HEK293 (cell line): ENCODE results near the gene RASSF5.

Experiments
- FEZF1 ChIP-seq: fragments of 450-650 bp; formaldehyde crosslinking; IDR thresholded peaks from 2 replicates; pipeline ENCODE4 v1.5.1; 2016; ENCODE audit warnings: missing biosample characterization, missing genetic modification characterization
- GFI1B ChIP-seq: fragments of 450-650 bp; formaldehyde crosslinking; IDR thresholded peaks from 2 replicates; pipeline ENCODE4 v1.5.1; 2016; ENCODE audit warnings: missing biosample characterization, missing genetic modification characterization
- IKZF3 ChIP-seq: fragments of 450-650 bp; IDR thresholded peaks from 2 replicates; pipeline ENCODE4 v1.5.0; 2018; ENCODE audit warnings: missing biosample characterization, mild to moderate bottlenecking, missing genetic modification characterization, moderate library complexity
- KLF8 ChIP-seq: fragments of 450-650 bp; formaldehyde crosslinking; IDR thresholded peaks from 2 replicates; pipeline ENCODE4 v1.5.1; 2016; ENCODE audit warnings: missing biosample characterization, missing genetic modification characterization
- SP2 ChIP-seq: fragments of 450-650 bp; formaldehyde crosslinking; IDR thresholded peaks from 2 replicates; pipeline ENCODE4 v1.5.1; 2016; ENCODE audit warnings: missing biosample characterization, missing genetic modification characterization
- ZIC2 ChIP-seq: fragments of 450-650 bp; formaldehyde crosslinking; IDR thresholded peaks from 2 replicates; pipeline ENCODE4 v1.5.1; 2016; ENCODE audit warnings: missing biosample characterization, missing genetic modification characterization
- ZNF132 ChIP-seq: fragments of 450-650 bp; formaldehyde crosslinking; IDR thresholded peaks from 2 replicates; pipeline ENCODE4 v1.5.1; 2017; ENCODE audit warnings: missing biosample characterization, missing genetic modification characterization, borderline replicate concordance
- ZNF146 ChIP-seq: fragments of 450-650 bp; formaldehyde crosslinking; IDR thresholded peaks from 2 replicates; pipeline ENCODE4 v1.5.1; 2016; ENCODE audit warnings: missing biosample characterization, missing genetic modification characterization
- ZNF311 ChIP-seq: fragments of 450-650 bp; formaldehyde crosslinking; IDR thresholded peaks from 2 replicates; pipeline ENCODE4 v1.5.1; 2017; ENCODE audit warnings: missing biosample characterization, missing genetic modification characterization, borderline replicate concordance
- ZNF391 ChIP-seq: fragments of 450-650 bp; formaldehyde crosslinking; IDR thresholded peaks from 2 replicates; pipeline ENCODE4 v1.5.1; 2016; ENCODE audit warnings: low read depth, missing biosample characterization, missing genetic modification characterization, borderline replicate concordance
- ZNF48 ChIP-seq: fragments of 450-650 bp; formaldehyde crosslinking; IDR thresholded peaks from 2 replicates; pipeline ENCODE4 v1.5.1; 2016; ENCODE audit warnings: missing biosample characterization, missing genetic modification characterization
- ZNF501 ChIP-seq: fragments of 450-650 bp; formaldehyde crosslinking; IDR thresholded peaks from 2 replicates; pipeline ENCODE4 v1.5.1; 2016; ENCODE audit warnings: missing biosample characterization, missing genetic modification characterization
- ZNF521 ChIP-seq: fragments of 450-650 bp; formaldehyde crosslinking; IDR thresholded peaks from 2 replicates; pipeline ENCODE4 v1.5.1; 2017; ENCODE audit warnings: missing biosample characterization, mild to moderate bottlenecking, missing genetic modification characterization
- ZNF571 ChIP-seq: fragments of 450-650 bp; formaldehyde crosslinking; IDR thresholded peaks from 2 replicates; pipeline ENCODE4 v1.5.0; 2017; ENCODE audit warnings: missing biosample characterization, missing genetic modification characterization
- ZNF600 ChIP-seq: fragments of 450-650 bp; formaldehyde crosslinking; IDR thresholded peaks from 2 replicates; pipeline ENCODE4 v1.5.1; 2016; ENCODE audit warnings: missing biosample characterization, missing genetic modification characterization
- ZNF785 ChIP-seq: fragments of 450-650 bp; formaldehyde crosslinking; IDR thresholded peaks from 2 replicates; pipeline ENCODE4 v1.5.1; 2016; ENCODE audit warnings: missing biosample characterization, missing genetic modification characterization
- ZSCAN16 ChIP-seq: fragments of 450-650 bp; formaldehyde crosslinking; IDR thresholded peaks from 2 replicates; pipeline ENCODE4 v1.5.1; 2016; ENCODE audit warnings: missing biosample characterization, missing genetic modification characterization
- TF ChIP-seq, protein P1 (sequence below): sonication (generic); formaldehyde crosslinking; IDR thresholded peaks from 2 replicates; pipeline ENCODE4 v1.8.1; 2022; ENCODE audit warnings: mild to moderate bottlenecking, moderate library complexity, missing genetic modification reagents
- TF ChIP-seq, protein P2 (sequence below): fragments of 450-650 bp; formaldehyde crosslinking; IDR thresholded peaks from 2 replicates; pipeline ENCODE4 v1.5.1; 2016; ENCODE audit warnings: missing biosample characterization, missing genetic modification characterization
- TF ChIP-seq, protein P3 (sequence below): fragments of 450-650 bp; formaldehyde crosslinking; IDR thresholded peaks from 2 replicates; pipeline ENCODE4 v1.5.1; 2016; ENCODE audit warnings: missing biosample characterization, missing genetic modification characterization
- TF ChIP-seq, protein P4 (sequence below): fragments of 450-650 bp; formaldehyde crosslinking; IDR thresholded peaks from 2 replicates; pipeline ENCODE4 v1.5.0; 2017; ENCODE audit warnings: missing biosample characterization, missing genetic modification characterization, borderline replicate concordance
- TF ChIP-seq, protein P5 (sequence below): fragments of 450-650 bp; formaldehyde crosslinking; IDR thresholded peaks from 2 replicates; pipeline ENCODE4 v1.5.1; 2016; ENCODE audit warnings: missing biosample characterization, missing genetic modification characterization
- TF ChIP-seq, protein P6 (sequence below): fragments of 450-650 bp; formaldehyde crosslinking; IDR thresholded peaks from 2 replicates; pipeline ENCODE4 v1.5.1; 2017; ENCODE audit warnings: missing biosample characterization, missing genetic modification characterization
- TF ChIP-seq, protein P7 (sequence below): fragments of 450-650 bp; formaldehyde crosslinking; IDR thresholded peaks from 2 replicates; pipeline ENCODE4 v1.5.1; 2016; ENCODE audit warnings: missing biosample characterization, missing genetic modification characterization

The RASSF5 gene

DNA sequence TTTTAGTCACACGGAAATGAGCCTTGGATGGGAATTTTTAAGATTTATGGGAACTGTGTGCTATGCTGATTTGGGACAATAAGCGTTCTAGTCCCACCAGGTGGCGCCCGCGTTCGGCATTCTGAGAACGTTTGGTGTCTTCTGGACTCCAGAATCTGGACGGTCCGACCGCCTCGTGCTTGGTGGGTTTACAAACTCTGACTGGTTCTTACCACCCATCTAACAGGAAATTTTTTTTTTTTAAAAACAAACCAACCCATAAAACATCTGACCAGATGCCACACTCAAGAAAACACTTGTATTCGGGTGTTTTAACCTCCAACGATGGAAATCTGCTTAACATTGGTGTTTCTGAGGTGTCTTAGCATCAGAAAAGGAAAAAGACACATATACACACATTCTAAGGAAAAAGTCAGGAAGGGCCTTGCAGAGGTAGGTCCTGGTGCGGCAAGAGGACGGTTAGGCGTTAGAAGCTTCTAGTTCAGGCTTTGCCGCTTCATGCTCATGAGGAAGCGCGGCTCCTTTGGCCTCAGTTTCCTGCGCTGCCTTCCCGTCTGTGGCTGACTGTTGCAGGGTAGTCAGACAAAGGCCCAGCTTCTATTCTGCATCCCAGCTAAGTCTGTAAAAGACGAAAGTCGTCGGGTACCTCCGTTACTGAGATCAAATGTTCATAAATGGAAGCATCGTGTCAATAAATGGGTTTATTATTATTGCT lies 127.2 kb downstream of the RASSF5 start (continued):
- TF ChIP-seq, protein P1, sequence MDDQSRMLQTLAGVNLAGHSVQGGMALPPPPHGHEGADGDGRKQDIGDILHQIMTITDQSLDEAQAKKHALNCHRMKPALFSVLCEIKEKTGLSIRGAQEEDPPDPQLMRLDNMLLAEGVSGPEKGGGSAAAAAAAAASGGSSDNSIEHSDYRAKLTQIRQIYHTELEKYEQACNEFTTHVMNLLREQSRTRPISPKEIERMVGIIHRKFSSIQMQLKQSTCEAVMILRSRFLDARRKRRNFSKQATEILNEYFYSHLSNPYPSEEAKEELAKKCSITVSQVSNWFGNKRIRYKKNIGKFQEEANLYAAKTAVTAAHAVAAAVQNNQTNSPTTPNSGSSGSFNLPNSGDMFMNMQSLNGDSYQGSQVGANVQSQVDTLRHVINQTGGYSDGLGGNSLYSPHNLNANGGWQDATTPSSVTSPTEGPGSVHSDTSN (CRISPR knock-in tag): no peak
- TF ChIP-seq ZNF501 (tag by site-specific recombination) (0 out of 2 replicates have a peak, but pooled peaks have one; percentile 20), ZNF311 (no peak), SP2 (0 out of 2 replicates have a peak, but pooled peaks have one; percentile 6), ZSCAN16 (no peak), GFI1B (no peak), ZNF391 (tag by site-specific recombination) (no peak), ZIC2 (tag by site-specific recombination) (no peak), ZNF132 (no peak), KLF8 (tag by site-specific recombination) (no peak), ZNF600 (tag by site-specific recombination) (0 out of 2 replicates have a peak, but pooled peaks have one; percentile 48), ZNF48 (no peak), ZNF521 (tag by site-specific recombination) (no peak), ZNF146 (tag by site-specific recombination) (no peak), ZNF785 (tag by site-specific recombination) (no peak), IKZF3 (tag by site-specific recombination) (peak; percentile 41; the same call in 1 of the 2 replicates), ZNF571 (tag by site-specific recombination) (no peak), FEZF1 (no peak)
- TF ChIP-seq, protein P2, sequence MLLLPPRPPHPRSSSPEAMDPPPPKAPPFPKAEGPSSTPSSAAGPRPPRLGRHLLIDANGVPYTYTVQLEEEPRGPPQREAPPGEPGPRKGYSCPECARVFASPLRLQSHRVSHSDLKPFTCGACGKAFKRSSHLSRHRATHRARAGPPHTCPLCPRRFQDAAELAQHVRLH (tag by site-specific recombination): no peak
- TF ChIP-seq, protein P3, sequence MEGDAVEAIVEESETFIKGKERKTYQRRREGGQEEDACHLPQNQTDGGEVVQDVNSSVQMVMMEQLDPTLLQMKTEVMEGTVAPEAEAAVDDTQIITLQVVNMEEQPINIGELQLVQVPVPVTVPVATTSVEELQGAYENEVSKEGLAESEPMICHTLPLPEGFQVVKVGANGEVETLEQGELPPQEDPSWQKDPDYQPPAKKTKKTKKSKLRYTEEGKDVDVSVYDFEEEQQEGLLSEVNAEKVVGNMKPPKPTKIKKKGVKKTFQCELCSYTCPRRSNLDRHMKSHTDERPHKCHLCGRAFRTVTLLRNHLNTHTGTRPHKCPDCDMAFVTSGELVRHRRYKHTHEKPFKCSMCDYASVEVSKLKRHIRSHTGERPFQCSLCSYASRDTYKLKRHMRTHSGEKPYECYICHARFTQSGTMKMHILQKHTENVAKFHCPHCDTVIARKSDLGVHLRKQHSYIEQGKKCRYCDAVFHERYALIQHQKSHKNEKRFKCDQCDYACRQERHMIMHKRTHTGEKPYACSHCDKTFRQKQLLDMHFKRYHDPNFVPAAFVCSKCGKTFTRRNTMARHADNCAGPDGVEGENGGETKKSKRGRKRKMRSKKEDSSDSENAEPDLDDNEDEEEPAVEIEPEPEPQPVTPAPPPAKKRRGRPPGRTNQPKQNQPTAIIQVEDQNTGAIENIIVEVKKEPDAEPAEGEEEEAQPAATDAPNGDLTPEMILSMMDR: peak; percentile 67; the same call in 1 of the 2 replicates
- TF ChIP-seq, protein P4, sequence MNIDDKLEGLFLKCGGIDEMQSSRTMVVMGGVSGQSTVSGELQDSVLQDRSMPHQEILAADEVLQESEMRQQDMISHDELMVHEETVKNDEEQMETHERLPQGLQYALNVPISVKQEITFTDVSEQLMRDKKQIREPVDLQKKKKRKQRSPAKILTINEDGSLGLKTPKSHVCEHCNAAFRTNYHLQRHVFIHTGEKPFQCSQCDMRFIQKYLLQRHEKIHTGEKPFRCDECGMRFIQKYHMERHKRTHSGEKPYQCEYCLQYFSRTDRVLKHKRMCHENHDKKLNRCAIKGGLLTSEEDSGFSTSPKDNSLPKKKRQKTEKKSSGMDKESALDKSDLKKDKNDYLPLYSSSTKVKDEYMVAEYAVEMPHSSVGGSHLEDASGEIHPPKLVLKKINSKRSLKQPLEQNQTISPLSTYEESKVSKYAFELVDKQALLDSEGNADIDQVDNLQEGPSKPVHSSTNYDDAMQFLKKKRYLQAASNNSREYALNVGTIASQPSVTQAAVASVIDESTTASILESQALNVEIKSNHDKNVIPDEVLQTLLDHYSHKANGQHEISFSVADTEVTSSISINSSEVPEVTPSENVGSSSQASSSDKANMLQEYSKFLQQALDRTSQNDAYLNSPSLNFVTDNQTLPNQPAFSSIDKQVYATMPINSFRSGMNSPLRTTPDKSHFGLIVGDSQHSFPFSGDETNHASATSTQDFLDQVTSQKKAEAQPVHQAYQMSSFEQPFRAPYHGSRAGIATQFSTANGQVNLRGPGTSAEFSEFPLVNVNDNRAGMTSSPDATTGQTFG (tag by site-specific recombination): no peak
- TF ChIP-seq, protein P5, sequence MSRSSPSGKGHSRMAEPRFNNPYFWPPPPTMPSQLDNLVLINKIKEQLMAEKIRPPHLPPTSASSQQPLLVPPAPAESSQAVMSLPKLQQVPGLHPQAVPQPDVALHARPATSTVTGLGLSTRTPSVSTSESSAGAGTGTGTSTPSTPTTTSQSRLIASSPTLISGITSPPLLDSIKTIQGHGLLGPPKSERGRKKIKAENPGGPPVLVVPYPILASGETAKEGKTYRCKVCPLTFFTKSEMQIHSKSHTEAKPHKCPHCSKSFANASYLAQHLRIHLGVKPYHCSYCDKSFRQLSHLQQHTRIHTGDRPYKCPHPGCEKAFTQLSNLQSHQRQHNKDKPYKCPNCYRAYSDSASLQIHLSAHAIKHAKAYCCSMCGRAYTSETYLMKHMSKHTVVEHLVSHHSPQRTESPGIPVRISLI: no peak
- TF ChIP-seq, protein P6, sequence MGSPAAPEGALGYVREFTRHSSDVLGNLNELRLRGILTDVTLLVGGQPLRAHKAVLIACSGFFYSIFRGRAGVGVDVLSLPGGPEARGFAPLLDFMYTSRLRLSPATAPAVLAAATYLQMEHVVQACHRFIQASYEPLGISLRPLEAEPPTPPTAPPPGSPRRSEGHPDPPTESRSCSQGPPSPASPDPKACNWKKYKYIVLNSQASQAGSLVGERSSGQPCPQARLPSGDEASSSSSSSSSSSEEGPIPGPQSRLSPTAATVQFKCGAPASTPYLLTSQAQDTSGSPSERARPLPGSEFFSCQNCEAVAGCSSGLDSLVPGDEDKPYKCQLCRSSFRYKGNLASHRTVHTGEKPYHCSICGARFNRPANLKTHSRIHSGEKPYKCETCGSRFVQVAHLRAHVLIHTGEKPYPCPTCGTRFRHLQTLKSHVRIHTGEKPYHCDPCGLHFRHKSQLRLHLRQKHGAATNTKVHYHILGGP: no peak
- TF ChIP-seq, protein P7, sequence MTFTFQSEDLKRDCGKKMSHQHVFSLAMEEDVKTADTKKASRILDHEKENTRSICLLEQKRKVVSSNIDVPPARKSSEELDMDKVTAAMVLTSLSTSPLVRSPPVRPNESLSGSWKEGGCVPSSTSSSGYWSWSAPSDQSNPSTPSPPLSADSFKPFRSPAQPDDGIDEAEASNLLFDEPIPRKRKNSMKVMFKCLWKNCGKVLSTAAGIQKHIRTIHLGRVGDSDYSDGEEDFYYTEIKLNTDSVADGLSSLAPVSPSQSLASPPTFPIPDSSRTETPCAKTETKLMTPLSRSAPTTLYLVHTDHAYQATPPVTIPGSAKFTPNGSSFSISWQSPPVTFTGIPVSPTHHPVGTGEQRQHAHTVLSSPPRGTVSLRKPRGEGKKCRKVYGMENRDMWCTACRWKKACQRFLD (tag by site-specific recombination): no peak
